Small intestine (tissue), 16 donors: ENCODE results near the gene TEX48. TPM values are rescaled to one million over a fixed set of nuclear protein-coding genes. Genes with fewer than 3 reads are reported as not detected.

Experiments used
- DNase-seq, 2 donors: peaks; one replicate each; pipeline versions ENCODE4 v3.0.0 to v3.0.0-alpha.2; 2013
- FAIRE-seq: peaks from 2 replicates; lab custom pipeline; 2012; peaks lifted over from hg19 to GRCh38; lab: Jason Lieb, UNC
- H3K27ac ChIP-seq, 3 donors: one replicate each; pipeline ENCODE4 v1.5.1; 2013; ENCODE audit warnings: low read length in 2 of 3, mild to moderate bottlenecking in 2 of 3, control low read depth in 1 of 3, inconsistent platforms in 1 of 3, low read depth in 1 of 3, moderate library complexity in 1 of 3
- H3K27me3 ChIP-seq, 3 donors: one replicate each; pipeline ENCODE4 v1.6.1; 2013; ENCODE audit warnings: low read length in 3 of 3, inconsistent platforms in 1 of 3; ENCODE audit not compliant: control insufficient read depth in 3 of 3, insufficient read depth in 3 of 3
- H3K36me3 ChIP-seq, 3 donors: one replicate each; pipeline ENCODE4 v1.6.1; 2013; ENCODE audit warnings: low read length in 3 of 3, inconsistent platforms in 1 of 3, low read depth in 1 of 3, mild to moderate bottlenecking in 1 of 3, moderate library complexity in 1 of 3; ENCODE audit not compliant: control insufficient read depth in 3 of 3, insufficient read depth in 2 of 3
- H3K4me1 ChIP-seq, 3 donors: one replicate each; pipeline ENCODE4 v1.6.1; 2013; ENCODE audit warnings: low read length in 2 of 3, inconsistent platforms in 1 of 3, low read depth in 1 of 3, mild to moderate bottlenecking in 1 of 3, moderate library complexity in 1 of 3; ENCODE audit not compliant: control insufficient read depth in 3 of 3, insufficient read depth in 2 of 3
- H3K4me3 ChIP-seq, 3 donors: one replicate each; pipeline ENCODE4 v1.5.1; 2013; ENCODE audit warnings: low read length in 3 of 3, control low read depth in 1 of 3, inconsistent platforms in 1 of 3, low read depth in 1 of 3, mild to moderate bottlenecking in 1 of 3, moderate library complexity in 1 of 3
- H3K9me3 ChIP-seq, 2 donors: one replicate each; pipeline ENCODE4 v1.6.1; 2013; ENCODE audit warnings: low read depth in 1 of 2, low read length in 1 of 2; ENCODE audit not compliant: control insufficient read depth in 2 of 2, insufficient read depth in 1 of 2
- WGBS, 3 donors: extraction: QIAGEN DNeasy Blood & Tissue Kit; methylation state at CpG; one replicate each; pipeline ENCODE4 v1.1.7; 2013; 5-methylcytosine and 5-hydroxymethylcytosine counted together
- long read RNA-seq, 10 donors: transcript quantifications; one replicate each; lab custom pipeline, GENCODE V29; 2026
- polyA plus RNA-seq, 4 donors: library from polyadenylated mRNA; stranded (reverse) in 3 of 4; unstranded in 1 of 4; fragments of 200-250 nt in 3 of 4; fragments of 120-200 nt in 1 of 4; gene quantifications; one replicate each; pipeline versions ENCODE4 v1.2.1 to v1.2.3, GENCODE V29; 2013
- donor health status: healthy with polysubstance abuse.
- donor health status: control.
- donor health status: control.
- donor health status: Bipolar disorder and iron deficiency.
- donor health status: healthy.

TEX48 gene
- polyA plus RNA-seq = not detected
- long read RNA-seq, donor 1 = 0 reads
- long read RNA-seq, donor 2 = 0 reads
- long read RNA-seq, donor 3 = 0 reads
- long read RNA-seq, donor 4 = 0 reads
- long read RNA-seq, donor 5 = 0 reads
- long read RNA-seq, donor 6 = 0 reads
- long read RNA-seq, donor 7 = 0 reads
- long read RNA-seq, donor 8 = 0 reads
- long read RNA-seq, donor 9 = 0 reads
- long read RNA-seq, donor 10 = 0 reads

DNA sequence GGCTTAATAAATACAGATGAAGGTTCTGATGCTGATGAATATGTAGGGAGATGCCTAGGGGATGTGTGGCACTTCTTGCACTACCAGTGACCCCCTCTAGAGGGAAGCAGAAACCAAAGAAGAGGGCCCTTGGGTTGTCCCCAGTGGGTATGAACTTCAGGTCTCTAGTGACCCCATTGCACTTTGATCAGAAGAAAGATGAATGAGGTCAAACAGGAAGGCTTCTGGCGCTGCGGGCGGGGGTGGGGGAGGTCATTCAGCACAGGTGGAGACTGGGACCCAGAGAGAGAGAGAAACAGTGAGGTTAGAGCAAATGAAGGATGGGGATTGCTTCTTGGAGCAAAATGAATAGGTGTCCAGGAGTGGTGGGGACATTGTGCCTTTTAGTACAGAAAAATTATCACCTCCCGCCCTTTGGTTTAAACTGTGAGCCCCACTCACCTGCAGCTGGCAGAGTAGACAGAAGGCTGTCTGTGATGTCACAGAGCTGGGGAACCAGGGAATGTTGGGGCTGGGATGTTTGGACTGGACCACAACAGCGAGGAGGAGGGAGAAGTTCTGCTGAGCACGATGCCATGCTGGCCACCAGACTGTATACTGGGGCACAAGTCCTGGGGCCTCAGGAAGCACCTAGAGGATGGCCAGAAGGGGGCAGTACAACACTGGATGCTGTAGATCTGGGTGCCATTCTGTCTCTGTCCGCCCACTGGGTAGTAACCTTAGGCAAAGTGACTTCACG, at the start of gene TEX48:
Gene TEX48 (minus strand): TSS at position 599 of the 739 bp plus-strand sequence. CDS start 10,469 bp downstream, outside the sequence.
- no peak for FAIRE-seq
- 13 to 46% (median 23%) methylated on average over 8 of the region's 8 CpGs for WGBS, 3 donors
- Histone ChIP-seq H3K27me3 (no peaks in the 10 kb centered on the region), H3K9me3 (no peaks in the 10 kb centered on the region), H3K4me1 (no peaks in the 10 kb centered on the region), H3K36me3 (no peaks in the 10 kb centered on the region), H3K27ac (no peak within 1 kb of the TSS), H3K4me3 (no peak within 1 kb of the TSS)
- DNase-seq = peak; percentile 79 to 87

GRCh38 chr9:114731701-114732100, 49.7 kb upstream of the TEX48 start:
- WGBS, 3 donors = 18 to 65% (median 42%) methylated on average over 1 of the region's 1 CpG
- peaks cover 3 to 12% (median 9%) of the 10 kb centered on the region in 3 donors for H3K4me1 ChIP-seq
- H3K9me3 ChIP-seq = no peaks in the 10 kb centered on the region
- DNase-seq = peak; percentile 79 to 83
- no peaks in the 10 kb centered on the region for H3K36me3 ChIP-seq
- no peak overlapping the region for H3K4me3 ChIP-seq
- no peaks in the 10 kb centered on the region for H3K27me3 ChIP-seq
- no peak for FAIRE-seq
- H3K27ac ChIP-seq = peak overlapping the region in 1 of 3 donors; percentile 50

GRCh38 chr9:114729706-114730105, 47.7 kb upstream of the TEX48 start:
- peaks cover 0 to 12% (median 0%) of the 10 kb centered on the region in 3 donors for H3K4me1 ChIP-seq
- no peaks in the 10 kb centered on the region for H3K36me3 ChIP-seq
- WGBS, 3 donors = 91 to 94% (median 93%) methylated on average over 5 of the region's 5 CpGs
- no peak overlapping the region for H3K4me3 ChIP-seq
- no peak overlapping the region for H3K27ac ChIP-seq
- no peaks in the 10 kb centered on the region for H3K27me3 ChIP-seq
- FAIRE-seq = no peak
- no peak for DNase-seq
- H3K9me3 ChIP-seq = no peaks in the 10 kb centered on the region

- no peak for FAIRE-seq
- Histone ChIP-seq H3K27ac (no peak overlapping the region), H3K9me3 (no peaks in the 10 kb centered on the region), H3K4me1 (peaks cover 0 to 8% (median 0%) of the 10 kb centered on the region in 3 donors), H3K36me3 (no peaks in the 10 kb centered on the region), H3K27me3 (no peaks in the 10 kb centered on the region), H3K4me3 (no peak overlapping the region)
- DNase-seq = no peak
- WGBS, 3 donors = 75 to 88% (median 88%) methylated on average over 3 of the region's 3 CpGs
Observed at GRCh38 chr9:114725930-114726329, 43.9 kb upstream of the TEX48 start.

DNA sequence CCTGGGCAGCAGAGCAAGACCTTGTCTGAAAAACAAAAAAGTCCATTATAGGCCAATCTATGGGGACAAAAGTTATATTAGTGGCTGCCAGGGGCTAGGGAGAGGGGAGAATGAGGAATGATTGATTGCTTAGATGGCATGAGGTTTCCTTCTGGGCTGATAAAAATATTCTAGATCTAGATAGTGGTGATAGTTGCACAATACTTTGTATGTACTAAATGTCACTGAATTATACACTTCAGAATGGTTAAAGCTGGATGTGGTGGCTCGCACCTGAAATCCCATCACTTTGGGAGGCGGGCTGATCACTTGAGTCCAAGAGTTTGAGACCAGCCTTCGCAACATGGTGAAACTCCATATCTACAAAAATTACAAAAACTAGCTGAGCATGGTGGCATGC, 42.8 kb upstream of the TEX48 start:
- FAIRE-seq (no peak), DNase-seq (no peak)
- Histone ChIP-seq H3K36me3 (no peaks in the 10 kb centered on the region), H3K4me1 (peaks cover 0 to 8% (median 0%) of the 10 kb centered on the region in 3 donors), H3K27me3 (no peaks in the 10 kb centered on the region), H3K27ac (no peak overlapping the region), H3K9me3 (no peaks in the 10 kb centered on the region), H3K4me3 (no peak overlapping the region)
- 92 to 97% (median 96%) methylated on average over 3 of the region's 3 CpGs for WGBS, 3 donors

GRCh38 chr9:114723931-114724330, 41.9 kb upstream of the TEX48 start:
- WGBS, 3 donors = 94 to 100% (median 97%) methylated on average over 1 of the region's 1 CpG
- Histone ChIP-seq H3K27me3 (no peaks in the 10 kb centered on the region), H3K36me3 (no peaks in the 10 kb centered on the region), H3K27ac (no peak overlapping the region), H3K4me3 (no peak overlapping the region), H3K9me3 (no peaks in the 10 kb centered on the region), H3K4me1 (peaks cover 0 to 8% (median 0%) of the 10 kb centered on the region in 3 donors)
- FAIRE-seq (no peak), DNase-seq (no peak)

GRCh38 chr9:114722937-114723620, 41.1 kb upstream of the TEX48 start:
- no peak for DNase-seq
- Histone ChIP-seq H3K27me3 (no peaks in the 10 kb centered on the region), H3K36me3 (no peaks in the 10 kb centered on the region), H3K4me1 (peaks cover 0 to 8% (median 0%) of the 10 kb centered on the region in 3 donors), H3K4me3 (no peak overlapping the region), H3K9me3 (no peaks in the 10 kb centered on the region), H3K27ac (no peak overlapping the region)
- FAIRE-seq = no peak
- 65 to 70% (median 69%) methylated on average over 7 of the region's 7 CpGs for WGBS, 3 donors

DNA sequence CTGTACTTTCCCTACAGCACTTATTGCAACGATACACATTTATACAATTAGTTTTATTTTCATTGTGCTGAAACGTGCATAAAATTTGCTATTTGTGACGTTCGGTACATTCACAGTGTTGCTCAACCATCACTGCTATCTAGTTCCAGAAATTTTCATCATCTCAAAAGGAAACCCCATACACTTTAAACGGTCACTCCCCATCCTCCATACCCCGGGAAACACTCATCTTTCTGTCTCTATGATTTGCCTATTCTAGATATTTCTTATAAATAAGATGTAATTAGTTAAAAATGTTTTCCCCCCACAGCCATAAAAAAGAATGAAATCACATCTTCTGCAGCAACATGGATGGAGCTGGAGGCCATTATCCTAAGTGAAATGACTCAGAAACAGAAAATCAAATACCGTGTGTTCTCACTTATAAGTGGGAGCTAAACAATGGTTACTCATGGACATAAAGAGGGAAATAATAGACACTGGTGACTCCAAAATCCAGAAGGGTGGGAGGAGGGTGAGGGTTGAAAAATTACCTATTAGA, 40.2 kb upstream of the TEX48 start:
- DNase-seq (no peak), FAIRE-seq (no peak)
- Histone ChIP-seq H3K4me3 (no peak overlapping the region), H3K9me3 (peaks cover 0 to 6% of the 10 kb centered on the region in 2 donors), H3K4me1 (peaks cover 0 to 8% (median 0%) of the 10 kb centered on the region in 3 donors), H3K27ac (peak overlapping the region in 1 of 3 donors; percentile 69), H3K36me3 (no peaks in the 10 kb centered on the region), H3K27me3 (no peaks in the 10 kb centered on the region)
- WGBS, 3 donors = 30 to 58% (median 38%) methylated on average over 7 of the region's 7 CpGs
